NK-92 (cell line): Measurements from ENCODE around the gene EXOC6B.
"Not testable (repeated sequence)": the region's sequence is repeated elsewhere in the genome, so short reads cannot be mapped to it uniquely, and the experiment has no call there.

Source experiments
- DNase-seq: peaks from one replicate; lab custom pipeline; 2025; ENCODE audit not compliant: unreplicated experiment; lab: John Stamatoyannopoulos, UW

Gene EXOC6B

GRCh38 chr2:72613931-72614330 lies 211.9 kb downstream of the EXOC6B start:
- no peak for DNase-seq

- DNase-seq: no peak
Measured at GRCh38 chr2:72612614-72613160, 213.1 kb downstream of the EXOC6B start.

- no peak for DNase-seq
Measured at GRCh38 chr2:72607189-72607588, 218.6 kb downstream of the EXOC6B start.

GRCh38 chr2:72605836-72606442 lies 219.9 kb downstream of the EXOC6B start:
- DNase-seq: no peak

GRCh38 chr2:72604468-72604867 lies 221.4 kb downstream of the EXOC6B start:
- DNase-seq: no peak

- DNase-seq: no peak
Measured at GRCh38 chr2:72603481-72603880, 222.4 kb downstream of the EXOC6B start.

GRCh38 chr2:72602711-72603110 lies 223.1 kb downstream of the EXOC6B start:
- no peak for DNase-seq

GRCh38 chr2:72602095-72602494 lies 223.7 kb downstream of the EXOC6B start:
- DNase-seq: no peak

GRCh38 chr2:72583836-72584235 lies 242.0 kb downstream of the EXOC6B start:
- DNase-seq: not testable (repeated sequence)

- DNase-seq: no peak
Measured at GRCh38 chr2:72583376-72583775, 242.5 kb downstream of the EXOC6B start.

- DNase-seq: no peak
Measured at GRCh38 chr2:72581560-72582181, 244.2 kb downstream of the EXOC6B start.

GRCh38 chr2:72579591-72580180 lies 246.1 kb downstream of the EXOC6B start:
- no peak for DNase-seq

GRCh38 chr2:72576861-72577260 lies 249.0 kb downstream of the EXOC6B start:
- no peak for DNase-seq

GRCh38 chr2:72576459-72576858 lies 249.4 kb downstream of the EXOC6B start:
- DNase-seq: no peak

- no peak for DNase-seq
Measured at GRCh38 chr2:72574886-72575285, 250.9 kb downstream of the EXOC6B start.

- no peak for DNase-seq
Measured at GRCh38 chr2:72573232-72573631, 252.6 kb downstream of the EXOC6B start.

GRCh38 chr2:72572501-72572900 lies 253.3 kb downstream of the EXOC6B start:
- no peak for DNase-seq

- no peak for DNase-seq
Measured at GRCh38 chr2:72570413-72570812, 255.4 kb downstream of the EXOC6B start.

- no peak for DNase-seq
Measured at GRCh38 chr2:72562451-72563153, 263.2 kb downstream of the EXOC6B start.

- DNase-seq: no peak
Measured at GRCh38 chr2:72561621-72562318, 264.1 kb downstream of the EXOC6B start.

- no peak for DNase-seq
Measured at GRCh38 chr2:72555943-72556342, 269.9 kb downstream of the EXOC6B start.
